GM18526 (cell line): Measurements from ENCODE around the gene PDCL2.

Experiments
- POLR2A ChIP-seq: IDR thresholded peaks from 3 replicates; pipeline ENCODE4 v1.6.1; 2011; ENCODE audit not compliant: insufficient read length; ENCODE audit errors: extremely low read depth

The PDCL2 gene

GRCh38 chr4:55592014-55592413, at the start of gene PDCL2:
TSS of gene PDCL2 (minus strand) at chr4:55592245. CDS start at chr4:55592109, 136 bp downstream.
- TF ChIP-seq POLR2A, result no peak

- no peak for TF ChIP-seq POLR2A
These were observed 45.3 kb upstream of the PDCL2 start for GRCh38 chr4:55637272-55637820.

- no peak for TF ChIP-seq POLR2A
These were observed 44.6 kb upstream of the PDCL2 start for GRCh38 chr4:55636656-55636999.

- no peak for TF ChIP-seq POLR2A
These were observed 44.0 kb upstream of the PDCL2 start, which contains the start of gene NMU for GRCh38 chr4:55635741-55636655. TSS of gene NMU (minus strand) at chr4:55636298. CDS start at chr4:55636192, 106 bp downstream.

GRCh38 chr4:55635282-55635681, 43.2 kb upstream of the PDCL2 start:
- no peak for TF ChIP-seq POLR2A

GRCh38 chr4:55634417-55635128, 42.5 kb upstream of the PDCL2 start:
- TF ChIP-seq POLR2A, result no peak

GRCh38 chr4:55633903-55634302, 41.9 kb upstream of the PDCL2 start:
- TF ChIP-seq POLR2A, result no peak

- TF ChIP-seq POLR2A, result no peak
These were observed 33.8 kb upstream of the PDCL2 start for GRCh38 chr4:55625835-55626234.

GRCh38 chr4:55618546-55619143, 26.6 kb upstream of the PDCL2 start:
- TF ChIP-seq POLR2A, result no peak

GRCh38 chr4:55617587-55618197, 25.6 kb upstream of the PDCL2 start:
- TF ChIP-seq POLR2A, result no peak

GRCh38 chr4:55615008-55615407, 23.0 kb upstream of the PDCL2 start:
- TF ChIP-seq POLR2A, result no peak

- no peak for TF ChIP-seq POLR2A
These were observed 21.6 kb upstream of the PDCL2 start for GRCh38 chr4:55613621-55614020.

- TF ChIP-seq POLR2A, result no peak
These were observed 20.3 kb upstream of the PDCL2 start for GRCh38 chr4:55612341-55612740.

GRCh38 chr4:55611358-55612059, 19.5 kb upstream of the PDCL2 start:
- TF ChIP-seq POLR2A, result no peak

- TF ChIP-seq POLR2A, result no peak
These were observed 18.3 kb upstream of the PDCL2 start for GRCh38 chr4:55610381-55610780.

- no peak for TF ChIP-seq POLR2A
These were observed 17.4 kb upstream of the PDCL2 start for GRCh38 chr4:55609393-55609866.
